ENCODE measurements around the gene PPARGC1A.

Gene PPARGC1A, protein sequence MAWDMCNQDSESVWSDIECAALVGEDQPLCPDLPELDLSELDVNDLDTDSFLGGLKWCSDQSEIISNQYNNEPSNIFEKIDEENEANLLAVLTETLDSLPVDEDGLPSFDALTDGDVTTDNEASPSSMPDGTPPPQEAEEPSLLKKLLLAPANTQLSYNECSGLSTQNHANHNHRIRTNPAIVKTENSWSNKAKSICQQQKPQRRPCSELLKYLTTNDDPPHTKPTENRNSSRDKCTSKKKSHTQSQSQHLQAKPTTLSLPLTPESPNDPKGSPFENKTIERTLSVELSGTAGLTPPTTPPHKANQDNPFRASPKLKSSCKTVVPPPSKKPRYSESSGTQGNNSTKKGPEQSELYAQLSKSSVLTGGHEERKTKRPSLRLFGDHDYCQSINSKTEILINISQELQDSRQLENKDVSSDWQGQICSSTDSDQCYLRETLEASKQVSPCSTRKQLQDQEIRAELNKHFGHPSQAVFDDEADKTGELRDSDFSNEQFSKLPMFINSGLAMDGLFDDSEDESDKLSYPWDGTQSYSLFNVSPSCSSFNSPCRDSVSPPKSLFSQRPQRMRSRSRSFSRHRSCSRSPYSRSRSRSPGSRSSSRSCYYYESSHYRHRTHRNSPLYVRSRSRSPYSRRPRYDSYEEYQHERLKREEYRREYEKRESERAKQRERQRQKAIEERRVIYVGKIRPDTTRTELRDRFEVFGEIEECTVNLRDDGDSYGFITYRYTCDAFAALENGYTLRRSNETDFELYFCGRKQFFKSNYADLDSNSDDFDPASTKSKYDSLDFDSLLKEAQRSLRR

DNA sequence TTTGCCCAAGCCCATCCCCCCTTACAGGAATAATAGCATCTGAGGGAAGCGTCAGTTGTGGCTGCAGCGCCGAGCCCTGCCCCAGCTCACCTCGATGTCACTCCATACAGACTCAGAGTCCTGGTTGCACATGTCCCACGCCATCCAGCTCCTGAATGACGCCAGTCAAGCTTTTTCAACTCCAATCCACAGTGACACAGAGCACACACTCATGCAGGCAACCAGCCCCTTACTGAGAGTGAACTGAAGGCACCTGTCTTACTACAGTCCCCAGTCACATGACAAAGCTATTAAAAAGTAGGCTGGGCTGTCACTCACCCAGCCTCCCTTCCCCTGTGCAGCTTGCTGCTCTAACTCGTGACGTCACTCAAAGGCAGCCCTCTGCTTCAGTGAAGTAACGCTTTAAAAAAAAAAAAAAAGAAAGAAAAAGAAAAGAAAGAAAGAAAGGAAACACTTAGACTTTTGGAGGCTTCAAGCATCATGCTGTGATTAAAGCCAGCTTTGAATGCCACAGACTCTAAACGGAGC is at the start of gene PPARGC1A:
Gene PPARGC1A, minus strand, starts transcription at position 234 of the 528 bp plus-strand sequence. Its CDS starts 90 bp downstream, at position 144.
- DNase-seq, result no peak

DNA sequence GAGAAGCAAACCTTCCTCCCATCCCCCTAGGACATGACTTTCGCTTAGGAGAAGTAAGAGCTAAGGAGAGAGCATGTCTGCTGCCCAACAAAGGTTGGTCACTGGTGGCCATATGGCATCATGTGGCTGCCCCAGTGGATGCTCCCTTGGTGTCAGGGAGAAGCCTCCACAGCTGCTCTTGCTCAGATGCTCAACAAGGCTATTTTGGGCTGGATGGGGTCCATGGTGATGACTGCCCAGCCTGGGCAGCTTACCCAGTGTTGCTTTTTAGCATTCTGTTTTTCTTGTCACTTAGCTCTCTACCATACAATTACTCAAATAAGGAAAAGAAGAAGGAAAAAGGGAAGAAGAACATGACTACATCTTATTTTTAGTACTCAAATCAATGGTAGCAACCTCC is 48.9 kb upstream of the PPARGC1A start:
- DNase-seq, result no peak

DNA sequence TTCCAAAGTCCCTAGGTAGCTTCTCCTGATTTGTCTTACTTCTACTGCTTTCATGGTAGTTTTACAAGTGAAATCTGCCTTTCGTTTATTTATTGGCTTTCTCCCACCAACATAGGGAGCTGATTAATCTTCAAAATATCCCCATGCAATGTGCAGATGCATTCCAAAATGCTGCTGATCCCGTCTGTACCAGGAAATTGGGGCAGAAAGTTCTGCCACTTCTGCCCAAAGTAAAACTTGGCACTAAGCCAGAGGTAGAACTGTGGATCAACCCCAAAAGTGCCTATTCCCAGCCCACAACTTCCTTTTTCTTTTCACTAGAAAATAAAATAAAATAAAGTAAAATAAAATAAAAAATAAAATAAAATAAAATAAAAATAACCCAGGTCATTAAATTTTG is 47.3 kb upstream of the PPARGC1A start:
- DNase-seq, result no peak

DNA sequence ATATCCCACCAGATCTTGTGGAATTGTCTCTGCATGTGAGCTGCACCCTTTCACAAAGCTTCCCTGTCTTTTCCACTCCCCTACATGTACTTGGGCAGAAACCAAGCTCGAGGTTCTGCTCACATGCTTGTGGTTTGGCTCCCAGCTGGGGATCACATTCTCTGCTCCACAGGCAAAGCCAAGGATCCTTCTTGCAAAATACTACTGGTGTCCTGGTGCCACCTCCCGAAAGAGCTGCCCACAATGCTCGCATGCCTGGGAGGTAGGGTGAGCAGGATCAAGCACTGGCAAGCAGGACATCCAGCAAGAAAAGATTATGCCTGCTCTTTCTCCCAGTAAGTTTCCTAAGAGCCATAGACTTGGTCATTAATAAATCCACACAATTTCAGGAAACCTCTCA is 45.1 kb upstream of the PPARGC1A start:
- no peak for DNase-seq

DNA sequence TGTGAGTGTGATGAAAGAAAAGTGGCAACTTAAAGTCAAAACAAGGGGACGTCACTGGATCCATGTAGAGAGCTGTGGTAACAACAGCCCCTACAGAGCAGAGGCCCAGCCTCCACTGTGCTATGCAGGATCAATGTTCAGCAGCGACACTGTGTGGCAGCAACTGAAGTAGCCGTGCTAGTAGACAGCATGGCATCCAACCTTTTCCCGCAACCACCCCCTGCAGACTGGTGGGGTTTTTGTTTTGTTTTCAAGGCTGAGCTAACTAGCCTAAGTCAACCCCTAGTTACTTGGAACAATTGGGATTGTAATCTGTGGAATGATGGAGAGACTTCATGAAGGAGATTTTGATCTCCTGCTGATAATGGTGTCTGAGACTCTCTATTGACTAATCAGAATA is 44.4 kb upstream of the PPARGC1A start:
- no peak for DNase-seq

DNA sequence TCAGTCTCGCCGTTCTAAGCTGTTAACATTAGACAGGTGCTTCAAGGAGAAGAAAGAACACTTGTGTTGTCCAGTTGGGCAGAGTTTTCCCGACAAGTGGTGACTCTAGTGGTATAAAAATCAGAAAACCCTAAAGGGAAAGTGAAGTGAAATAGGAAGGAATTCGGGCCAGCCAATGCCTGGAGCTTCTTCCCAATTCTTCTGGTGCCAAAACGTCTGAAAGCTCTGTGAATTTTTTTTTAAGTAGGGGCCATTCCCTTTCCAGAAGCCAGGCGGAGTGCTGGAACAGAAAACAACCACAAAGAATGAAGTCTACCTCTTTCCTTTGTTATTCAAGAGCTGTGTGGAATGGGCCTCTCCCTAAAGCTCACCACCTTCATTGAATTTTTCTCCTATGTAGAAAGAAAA is 43.1 kb upstream of the PPARGC1A start:
- DNase-seq, result no peak

DNA sequence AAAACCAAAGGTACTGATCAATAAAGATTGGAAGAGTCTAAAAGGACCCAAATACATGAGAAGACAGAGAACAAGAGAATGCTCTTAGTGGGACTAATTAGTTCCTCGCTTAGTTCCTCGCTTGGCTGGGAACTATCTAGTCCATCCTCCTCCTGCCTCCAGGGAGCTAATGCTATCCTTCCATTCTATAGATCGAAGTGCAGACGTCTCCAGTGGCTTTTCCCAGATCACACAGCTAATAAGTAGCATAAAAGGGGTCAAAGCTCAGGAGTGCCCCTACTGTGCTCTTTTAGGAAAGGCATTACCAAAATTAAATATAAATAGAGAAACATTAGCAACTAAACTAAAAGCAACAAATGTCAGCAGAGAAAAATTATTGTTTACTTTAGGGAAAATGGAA is 42.3 kb upstream of the PPARGC1A start:
- DNase-seq, result no peak

DNA sequence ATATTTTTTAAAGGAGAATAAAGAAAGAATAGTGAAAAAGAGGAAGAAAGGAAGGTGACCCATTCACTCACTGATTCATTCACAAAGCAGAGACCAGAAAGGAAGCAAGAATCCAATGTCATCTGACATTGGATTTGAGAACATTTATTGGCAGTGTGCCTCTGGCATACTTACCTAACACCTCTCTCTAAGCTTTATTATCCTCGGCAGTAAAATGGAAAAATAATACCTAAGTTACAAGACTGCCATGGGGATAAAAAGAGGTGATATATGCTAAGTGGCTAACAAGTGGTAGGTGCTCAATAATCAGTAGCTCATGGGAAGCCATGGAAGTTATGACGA is 41.6 kb upstream of the PPARGC1A start:
- no peak for DNase-seq

DNA sequence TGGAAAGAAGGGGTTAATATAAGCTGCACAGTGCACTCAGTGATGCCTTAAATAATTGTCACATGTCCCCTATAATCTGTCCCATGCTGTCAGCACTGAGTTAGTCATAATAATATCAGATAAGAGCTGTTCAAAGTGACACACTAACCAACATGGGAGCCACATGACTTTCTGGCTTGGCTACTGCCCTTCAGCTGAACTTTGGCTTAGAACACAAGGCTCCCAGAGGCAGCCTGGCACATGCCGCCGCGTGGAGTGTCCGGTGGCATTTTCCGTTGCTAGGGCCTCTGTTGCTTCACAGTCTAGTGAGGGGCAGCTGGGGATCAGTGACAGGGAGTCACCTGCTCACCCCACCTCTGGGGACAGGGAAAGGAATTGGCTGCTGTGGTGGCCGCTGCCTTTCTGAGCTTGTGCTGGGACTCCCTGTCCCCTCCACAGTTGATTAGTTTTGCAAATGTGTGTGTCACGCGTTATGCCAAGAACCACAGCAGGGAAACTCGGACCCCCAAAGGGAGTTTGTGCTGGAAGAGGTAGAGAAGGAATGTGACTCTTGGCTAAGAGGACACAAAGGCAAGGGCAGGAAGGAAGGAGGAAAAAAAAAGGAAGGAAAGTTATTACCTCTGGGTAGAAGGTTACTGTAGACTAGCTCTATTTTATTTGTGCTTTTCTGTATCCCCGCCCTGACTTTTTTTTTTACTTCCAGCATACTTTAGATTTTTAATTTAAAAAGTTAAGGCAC is 41.1 kb upstream of the PPARGC1A start:
- no peak for DNase-seq

DNA sequence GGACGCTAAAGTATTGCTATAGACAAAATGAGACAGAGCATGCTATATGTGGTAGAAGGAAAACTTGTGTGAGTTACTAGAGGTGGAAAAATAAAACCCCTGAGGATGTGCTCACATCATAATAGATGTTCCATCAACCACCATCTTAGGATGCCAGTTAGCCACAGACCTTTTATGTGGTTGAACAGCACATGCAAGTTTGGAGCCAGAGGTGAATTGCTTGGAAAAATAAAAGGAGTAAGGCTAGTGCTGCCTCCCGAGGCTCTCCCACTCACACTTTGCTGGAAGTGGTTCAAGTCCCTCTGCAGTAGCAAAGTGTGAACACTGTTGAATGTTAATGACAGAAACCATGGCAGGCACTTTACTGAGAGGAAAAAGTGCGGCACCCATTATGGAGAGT is 39.4 kb upstream of the PPARGC1A start:
- no peak for DNase-seq

DNA sequence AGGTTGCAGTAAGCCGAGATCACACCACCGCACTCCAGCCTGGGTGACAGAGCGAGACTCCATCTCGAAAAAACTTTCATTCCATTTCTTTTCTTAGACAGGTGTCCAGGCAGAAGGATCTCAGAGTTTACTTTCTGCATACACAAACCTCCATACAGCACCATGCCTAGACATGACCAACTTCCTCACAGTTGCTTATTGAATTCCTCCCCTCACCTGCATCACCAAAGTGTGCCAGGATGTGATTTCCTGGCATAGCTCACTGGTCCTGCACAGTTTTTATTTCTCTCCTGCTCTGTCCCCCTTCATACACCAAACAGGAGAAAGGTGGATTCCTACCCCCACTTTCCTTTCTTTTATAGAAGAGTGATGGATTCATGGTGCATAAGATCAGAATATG is 34.7 kb upstream of the PPARGC1A start:
- no peak for DNase-seq

DNA sequence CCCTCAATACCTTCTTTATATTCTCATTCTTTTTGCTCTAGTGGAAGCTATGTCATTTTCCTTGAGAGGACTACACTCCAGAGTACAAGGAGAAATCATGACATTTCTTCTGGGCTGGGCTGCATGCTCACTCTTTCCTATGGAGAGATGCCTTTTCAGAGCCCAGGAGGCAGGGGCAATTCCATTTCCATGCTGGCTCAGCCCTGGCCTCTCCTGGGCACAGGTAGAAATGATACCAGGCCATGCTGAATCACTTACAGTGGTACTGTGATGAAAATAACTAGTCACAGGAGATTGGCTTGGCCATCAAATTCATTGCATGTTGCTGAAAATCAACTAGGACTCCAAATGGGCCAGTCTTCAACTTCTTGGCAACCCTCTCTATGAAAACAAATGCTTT is 34.0 kb upstream of the PPARGC1A start:
- no peak for DNase-seq

DNA sequence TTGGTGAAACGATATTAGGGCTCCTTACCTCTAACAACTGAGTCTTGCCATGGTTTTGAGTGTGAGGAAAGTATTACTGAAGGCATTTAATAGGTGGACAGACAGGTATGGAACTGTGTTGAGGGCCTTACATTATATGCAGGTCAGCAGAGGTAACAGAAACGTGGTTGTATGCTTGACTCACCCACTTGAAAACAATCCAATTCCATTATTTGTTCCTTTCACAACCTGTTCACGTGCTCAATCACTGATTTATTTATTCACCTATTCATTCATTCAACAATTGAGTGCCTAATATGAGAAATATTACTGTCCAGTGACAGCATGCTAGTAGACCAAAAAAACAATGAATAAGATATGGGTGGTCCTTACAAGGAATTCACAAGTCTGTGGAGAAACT is 33.3 kb upstream of the PPARGC1A start:
- no peak for DNase-seq

DNA sequence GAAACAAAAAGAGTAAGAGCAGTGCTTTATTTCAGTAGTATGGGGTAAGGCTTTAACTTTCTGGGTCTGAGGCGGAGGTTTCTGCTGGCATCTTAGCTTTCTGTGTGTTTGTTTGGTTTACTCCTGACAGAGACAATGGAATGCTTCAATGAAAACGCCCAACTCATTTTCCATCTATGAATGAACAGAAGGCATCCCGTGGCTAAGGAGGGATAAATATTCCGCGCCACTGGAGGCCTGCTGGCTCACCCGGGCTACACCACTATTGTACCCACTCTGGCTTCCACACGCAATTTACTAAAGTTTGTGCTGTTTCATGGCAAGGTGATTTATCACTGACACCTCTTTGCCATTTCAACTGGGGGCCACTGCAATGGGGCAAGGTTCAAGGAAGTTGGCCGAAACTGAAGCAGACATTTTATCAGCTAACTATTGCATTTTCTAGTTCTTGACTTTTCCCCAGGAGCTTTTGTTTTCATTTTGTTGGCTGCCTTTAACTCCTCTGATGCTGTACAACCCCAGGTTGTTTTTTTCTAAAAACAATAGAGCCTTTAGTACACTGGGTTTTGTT is 32.8 kb upstream of the PPARGC1A start:
- no peak for DNase-seq

DNA sequence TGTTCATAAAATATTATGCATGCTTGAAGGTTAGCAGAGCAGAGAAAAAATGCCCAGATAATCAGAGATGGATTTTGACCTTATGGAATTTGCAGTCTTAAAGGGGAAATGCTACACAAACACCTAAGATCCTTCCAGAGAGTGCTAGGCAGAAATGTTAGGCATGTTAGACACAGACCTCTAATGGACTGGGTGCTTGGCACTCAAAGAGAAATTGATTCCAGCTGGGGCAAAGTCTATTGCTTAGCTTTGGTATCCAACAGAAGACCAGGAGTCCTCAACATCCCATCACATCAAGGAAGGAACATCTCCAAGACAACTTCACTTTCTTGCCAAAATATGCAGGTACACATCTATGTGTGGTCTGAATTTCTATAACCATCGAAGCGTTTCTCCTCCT is 32.2 kb upstream of the PPARGC1A start:
- DNase-seq, result no peak

DNA sequence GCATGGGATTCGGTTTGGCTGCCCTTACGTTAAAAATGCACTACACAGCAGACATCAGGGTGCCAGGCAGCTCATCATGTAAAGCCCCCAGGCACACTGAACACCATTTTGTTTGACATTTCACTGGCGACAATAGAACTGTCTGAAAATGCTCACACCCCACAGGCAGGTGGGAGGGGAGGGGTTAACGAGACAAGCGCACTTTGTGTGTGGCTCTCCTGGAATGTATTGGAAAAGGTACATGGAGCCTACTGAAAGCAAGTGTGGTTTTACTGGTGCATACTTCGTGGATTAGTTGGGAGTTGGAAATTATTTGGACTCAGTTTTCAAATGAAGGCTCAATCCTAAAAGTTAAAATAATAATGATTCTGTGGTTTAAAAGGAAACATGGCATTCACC is 31.6 kb upstream of the PPARGC1A start:
- no peak for DNase-seq

DNA sequence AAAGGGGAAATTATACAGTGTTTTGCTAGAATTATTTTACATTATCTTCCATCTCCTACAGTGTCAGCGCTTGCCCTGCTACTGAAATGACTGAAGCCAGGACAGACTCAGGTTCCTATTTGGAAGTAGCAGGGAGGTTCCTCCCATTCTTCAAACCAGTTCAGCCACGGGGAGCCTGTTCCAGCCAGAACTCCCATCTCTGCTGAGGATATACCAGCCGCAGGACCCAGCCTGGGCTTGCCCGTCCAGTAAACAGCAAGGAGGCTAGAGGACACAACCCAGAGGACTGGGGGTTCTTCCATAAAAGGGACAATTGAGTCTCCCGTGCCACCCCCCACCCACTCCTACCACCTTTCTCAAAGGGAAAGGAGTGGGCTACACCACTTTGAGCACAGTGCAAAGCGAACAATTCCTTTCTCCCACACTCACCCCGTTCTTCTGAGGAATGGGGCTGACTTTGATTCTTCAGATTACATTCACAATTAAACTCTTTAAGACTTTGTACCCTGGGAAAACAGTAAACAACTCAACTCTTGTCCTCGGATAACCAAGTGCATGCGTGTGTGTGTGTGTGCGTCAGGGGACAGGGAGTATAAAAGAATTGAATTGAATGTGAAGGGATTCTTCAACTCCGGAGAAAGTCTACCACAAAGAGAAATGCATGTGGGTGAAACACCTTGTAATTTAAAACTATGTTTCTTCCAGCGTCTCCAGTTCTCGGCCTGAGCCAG is 31.0 kb upstream of the PPARGC1A start:
- DNase-seq, result no peak

DNA sequence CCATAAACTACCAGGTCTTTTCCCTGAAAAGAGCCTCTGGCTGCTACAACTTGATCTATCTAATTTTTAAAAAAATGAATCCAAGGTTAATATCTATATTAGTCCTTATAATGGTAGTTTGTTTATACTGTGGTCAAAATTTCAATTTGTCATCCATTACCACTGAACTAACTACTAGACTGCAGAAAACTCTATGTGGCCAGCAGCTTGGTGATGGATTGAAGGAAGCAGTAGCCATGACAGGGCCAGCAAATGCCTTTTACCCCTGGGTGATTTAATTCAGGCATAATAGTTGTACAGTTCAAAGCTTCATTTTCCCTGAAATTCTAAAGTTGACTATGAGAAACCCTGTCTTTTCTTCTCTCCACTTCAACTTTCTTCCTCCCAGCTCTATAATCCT is 30.4 kb upstream of the PPARGC1A start:
- DNase-seq, result no peak

DNA sequence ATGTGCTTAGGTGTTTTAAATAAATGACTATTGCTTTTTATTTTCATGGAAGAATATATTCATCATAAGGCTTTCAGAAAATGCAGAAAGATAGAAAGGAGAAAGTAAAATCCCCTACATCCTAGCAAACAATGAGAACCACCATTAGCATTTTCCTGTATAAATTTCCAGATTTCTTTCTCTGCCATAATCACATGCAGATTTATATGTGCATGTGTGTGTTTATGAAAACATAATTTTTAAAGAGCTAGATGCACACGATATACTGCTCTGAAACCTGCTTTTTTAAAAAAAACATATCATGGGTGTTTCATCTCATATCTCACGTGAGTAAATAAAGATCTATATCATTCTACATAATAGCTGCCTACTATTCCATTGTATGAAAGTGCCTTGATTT is 26.4 kb upstream of the PPARGC1A start:
- no peak for DNase-seq

DNA sequence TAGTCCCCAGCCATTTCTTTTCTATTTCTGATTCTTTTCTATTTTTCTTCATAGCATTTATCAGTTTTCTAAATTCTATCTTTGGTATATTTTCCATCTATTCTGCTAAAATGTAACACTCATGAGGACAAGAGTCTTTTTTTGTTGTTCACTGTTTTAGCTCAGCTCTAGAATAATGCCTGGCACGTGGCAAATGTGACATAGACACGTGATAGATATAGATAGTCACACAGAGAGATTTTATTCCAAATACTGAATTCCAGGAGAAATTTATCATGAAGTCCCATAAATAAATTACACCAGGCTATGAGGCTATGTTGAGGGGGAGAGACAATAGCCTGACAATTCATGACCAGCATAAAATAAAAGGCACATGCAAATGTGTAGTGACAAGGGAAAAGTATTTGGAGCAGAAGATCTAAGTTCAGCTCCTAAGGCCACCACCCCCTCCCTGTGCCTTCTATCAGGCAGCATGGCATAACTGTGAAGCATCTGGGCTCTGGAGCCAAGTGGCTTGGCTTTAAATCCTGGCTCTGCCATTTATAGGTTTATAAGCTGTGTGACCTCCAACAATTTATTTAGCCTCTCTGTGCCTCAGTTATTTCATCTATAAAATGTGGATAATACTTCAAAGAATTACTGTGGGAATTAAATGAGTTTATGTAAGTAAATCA is 25.7 kb upstream of the PPARGC1A start:
- no peak for DNase-seq

DNA sequence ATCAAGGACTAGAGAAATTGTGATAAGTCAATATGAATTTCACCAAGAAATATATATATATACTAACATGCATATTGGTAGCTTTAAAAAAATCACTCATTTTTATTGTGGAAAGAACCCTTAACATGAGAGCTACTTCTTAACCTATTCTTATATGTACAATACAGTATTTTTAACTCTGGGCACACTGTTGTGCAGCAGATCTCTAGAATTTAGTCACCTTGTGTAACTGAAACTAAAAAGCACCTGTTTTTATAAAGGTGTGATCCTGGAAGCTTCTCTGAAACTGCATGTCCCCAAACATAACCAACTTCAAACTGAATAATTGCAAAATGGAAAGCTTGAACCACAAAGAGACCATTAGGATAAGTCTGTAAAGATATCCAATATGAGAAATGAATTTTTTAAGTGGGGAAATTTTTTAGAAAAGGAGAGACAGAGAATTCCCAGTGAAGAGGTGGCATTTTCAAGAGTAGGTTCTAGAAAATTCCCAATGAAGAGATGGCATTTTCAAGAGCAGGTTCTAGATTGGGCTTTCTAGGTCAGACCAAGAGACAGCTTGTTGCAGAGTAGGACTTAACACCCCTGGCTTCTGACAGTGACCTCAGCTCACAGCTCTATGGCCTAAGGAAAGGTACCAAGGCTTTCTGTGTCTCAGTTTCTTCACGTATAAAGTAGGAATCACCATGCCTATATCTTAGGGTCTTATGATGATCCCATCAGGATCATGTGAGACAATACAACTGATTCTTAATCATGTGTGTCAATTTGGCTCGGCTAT is 22.0 kb upstream of the PPARGC1A start:
- DNase-seq, result no peak

All from GF-D8 (cell line).